Keratinocyte (primary cell): ENCODE measurements around the gene MID1. TPM values are rescaled to one million over a fixed set of nuclear protein-coding genes. Genes with fewer than 3 reads are reported as not detected.

Experiments
- DNase-seq: peaks from one replicate; pipeline ENCODE4 v3.0.0-alpha.2; 2011; ENCODE audit warnings: low read depth, missing footprints, low spot score
- FAIRE-seq: peaks from 2 replicates; lab custom pipeline; 2011; peaks lifted over from hg19 to GRCh38; lab: Jason Lieb, UNC
- H2AFZ ChIP-seq: 2 replicates; pipeline ENCODE4 v1.6.0; 2012; ENCODE audit warnings: low read length, control low read depth, inconsistent platforms; ENCODE audit not compliant: control insufficient read depth
- H3K27ac ChIP-seq: 2 replicates; pipeline ENCODE4 v1.5.1; 2011; ENCODE audit warnings: low read length; ENCODE audit not compliant: control insufficient read depth, insufficient read depth
- H3K27me3 ChIP-seq: 3 replicates; pipeline ENCODE4 v1.6.0; 2011; ENCODE audit warnings: low read length; ENCODE audit not compliant: control insufficient read depth, insufficient read depth; ENCODE audit errors: extremely low read depth
- H3K36me3 ChIP-seq, 2 experiments: 2 replicates in 1 of 2; 3 replicates in 1 of 2; pipeline ENCODE4 v1.5.1; 2011; ENCODE audit warnings: low read length in 2 of 2, mild to moderate bottlenecking in 1 of 2; ENCODE audit not compliant: control insufficient read depth in 2 of 2, insufficient read depth in 2 of 2; ENCODE audit errors: extremely low read depth in 1 of 2
- H3K4me1 ChIP-seq: 3 replicates; pipeline ENCODE4 v1.5.1; 2011; ENCODE audit warnings: low read length; ENCODE audit not compliant: control insufficient read depth, insufficient read depth; ENCODE audit errors: extremely low read depth
- H3K4me2 ChIP-seq: 3 replicates; pipeline ENCODE4 v1.6.0; 2011; ENCODE audit warnings: low read depth, low read length; ENCODE audit not compliant: control insufficient read depth, insufficient read depth; ENCODE audit errors: extremely low read depth
- H3K4me3 ChIP-seq, 3 experiments: fragments of 200-600 bp in 1 of 3; sonication (generic) in 1 of 3; 2 replicates in 2 of 3; 3 replicates in 1 of 3; pipeline ENCODE4 v1.5.1; 2011 to 2016; ENCODE audit warnings: low read length in 3 of 3, mild to moderate bottlenecking in 3 of 3, control low read depth in 2 of 3, inconsistent platforms in 1 of 3, low read depth in 1 of 3, mixed read lengths in 1 of 3, mixed run types in 1 of 3, moderate library complexity in 1 of 3; ENCODE audit not compliant: control insufficient read depth in 2 of 3, insufficient read depth in 2 of 3; ENCODE audit errors: extremely low read depth in 1 of 3
- H3K79me2 ChIP-seq: 2 replicates; pipeline ENCODE4 v1.6.0; 2012; ENCODE audit warnings: low read length; ENCODE audit not compliant: control insufficient read depth, insufficient read depth
- H3K9ac ChIP-seq: 3 replicates; pipeline ENCODE4 v1.6.0; 2011; ENCODE audit warnings: low read length; ENCODE audit not compliant: control insufficient read depth, insufficient read depth; ENCODE audit errors: extremely low read depth
- H3K9me1 ChIP-seq: 3 replicates; pipeline ENCODE4 v1.6.0; 2011; ENCODE audit warnings: low read length; ENCODE audit not compliant: control insufficient read depth, insufficient read depth; ENCODE audit errors: extremely low read depth
- H3K9me3 ChIP-seq: 2 replicates; pipeline ENCODE4 v1.5.1; 2012; ENCODE audit warnings: low read depth, low read length; ENCODE audit not compliant: control insufficient read depth
- H4K20me1 ChIP-seq: 3 replicates; pipeline ENCODE4 v1.6.0; 2011; ENCODE audit warnings: low read length; ENCODE audit not compliant: control insufficient read depth, insufficient read depth; ENCODE audit errors: extremely low read depth
- CTCF ChIP-seq, 3 experiments: IDR thresholded peaks in 1 of 3; conservative IDR thresholded peaks in 1 of 3; optimal IDR thresholded peaks in 1 of 3; 2 replicates in 2 of 3; 3 replicates in 1 of 3; pipeline versions ENCODE3 to v1.5.1; 2011; ENCODE audit warnings: low read length in 3 of 3, mild to moderate bottlenecking in 3 of 3, moderate library complexity in 2 of 3, control low read depth in 1 of 3, inconsistent platforms in 1 of 3; ENCODE audit not compliant: insufficient read depth in 2 of 3; ENCODE audit errors: extremely low read depth in 1 of 3
- EZH2 ChIP-seq: IDR thresholded peaks from one replicate; pipeline ENCODE4 v1.6.1; 2012; ENCODE audit warnings: inconsistent platforms, mild to moderate bottlenecking, low read length, moderate library complexity
- dilution Hi-C: fragments of 300-500 bp; cut with MboI; formaldehyde crosslinking; loops from one replicate; pipeline ENCODE4 v1.7.0; 2020; ENCODE audit warnings: low sequenced_read_pairs; ENCODE audit not compliant: extremely low pct_ligation_motif_present
- polyA plus RNA-seq, 5 experiments: library from polyadenylated mRNA; depleted of rRNA in 3 of 5; stranded (reverse) in 3 of 5; stranded (forward) in 1 of 5; unstranded in 1 of 5; fragments of >200 nt; gene quantifications; 1 replicate in 1 of 5; 2 replicates in 3 of 5; 3 replicates in 1 of 5; pipeline versions ENCODE4 v1.2.1 to v1.2.3, GENCODE V29; 2011 to 2012; ENCODE audit warnings: missing spikeins in 2 of 5, low read depth in 1 of 5, low replicate concordance in 1 of 5

MID1 gene
- polyA plus RNA-seq, 1 donor (not counting 4 experiments of a cell fraction or from before 2014, with no cell fraction given), result 9.2 TPM

- Histone ChIP-seq H4K20me1 (no peaks in the 10 kb centered on the region), H3K27ac (peak overlapping the region; percentile 89), H3K27me3 (no peaks in the 10 kb centered on the region), H3K9me3 (no peaks in the 10 kb centered on the region), H2AFZ (no peak overlapping the region), H3K9ac (peak overlapping the region; percentile 86), H3K4me3 (peak overlapping the region; percentile 39 to 77 (median 53)), H3K4me1 (peaks cover 18% of the 10 kb centered on the region), H3K9me1 (no peaks in the 10 kb centered on the region), H3K4me2 (peak overlapping the region; percentile 86), H3K79me2 (peaks cover 59% of the 10 kb centered on the region), H3K36me3 (no peaks in the 10 kb centered on the region)
- FAIRE-seq (peak; percentile 20), DNase-seq (no peak)
- no peak for TF ChIP-seq EZH2
- no peak for TF ChIP-seq CTCF (optimal IDR thresholded peaks at IDR 0.05 in 1 of 3, IDR thresholded peaks at IDR 0.05 in 1 of 3, conservative IDR thresholded peaks at IDR 0.05 in 1 of 3; ENCODE audit: extremely low read depth in 1 of 3, insufficient read depth in 2 of 3, low read length in 3 of 3)
- dilution Hi-C loops, result no loop called here
Observed at GRCh38 chrX:10617186-10617998, 3.0 kb downstream of the MID1 start.

- H3K27ac ChIP-seq, result no peak overlapping the region
- H3K4me1 ChIP-seq, result peaks cover 16% of the 10 kb centered on the region
- FAIRE-seq (peak; percentile 48), DNase-seq (no peak)
- H3K9me1 ChIP-seq, result no peaks in the 10 kb centered on the region
- H3K9me3 ChIP-seq, result no peaks in the 10 kb centered on the region
- H3K36me3 ChIP-seq, result no peaks in the 10 kb centered on the region
- peaks cover 65% of the 10 kb centered on the region for H3K79me2 ChIP-seq
- H3K27me3 ChIP-seq, result no peaks in the 10 kb centered on the region
- dilution Hi-C loops, result no loop called here
- no peak overlapping the region for H3K4me3 ChIP-seq
- no peak for TF ChIP-seq EZH2
- TF ChIP-seq CTCF (optimal IDR thresholded peaks at IDR 0.05 in 1 of 3, IDR thresholded peaks at IDR 0.05 in 1 of 3, conservative IDR thresholded peaks at IDR 0.05 in 1 of 3; ENCODE audit: extremely low read depth in 1 of 3, insufficient read depth in 2 of 3, low read length in 3 of 3), result peak; percentile 66 to 78 (median 72)
- no peak overlapping the region for H3K9ac ChIP-seq
- H2AFZ ChIP-seq, result no peak overlapping the region
- no peaks in the 10 kb centered on the region for H4K20me1 ChIP-seq
- H3K4me2 ChIP-seq, result peak overlapping the region; percentile 11
Observed at GRCh38 chrX:10615931-10616774, 4.2 kb downstream of the MID1 start.
